Measurements from ENCODE around the gene PDE11A. TPM values are rescaled to one million over a fixed set of nuclear protein-coding genes. Genes with fewer than 3 reads are reported as not detected.

Gene PDE11A
- total and polyA plus RNA-seq, 2 experiments from 2014 or later, result 0.08 to 0.73 TPM

- no peaks in the 10 kb centered on the region for H3K36me3 Mint-ChIP-seq (ENCODE audit: low read depth)
- no peaks in the 10 kb centered on the region for H3K27me3 Mint-ChIP-seq (ENCODE audit: insufficient read depth, low read depth, poor library complexity)
- no peaks in the 10 kb centered on the region for H3K27me3 ChIP-seq (ENCODE audit: insufficient read depth)
- peak; percentile 79 for DNase-seq (ENCODE audit: low spot score)
- no peak overlapping the region for H2AFZ ChIP-seq
- no peak overlapping the region for H3K4me3 ChIP-seq
- no peak for TF ChIP-seq CREB1 (CRISPR knock-in tag; IDR thresholded peaks at IDR 0.05; ENCODE audit: low read depth)
- TF ChIP-seq CTCF (conservative IDR thresholded peaks at IDR 0.05; ENCODE audit: low read depth in 2 of 2), result peak; percentile 89 to 96
- H3K9me2 ChIP-seq (ENCODE audit: insufficient read depth), result no peaks in the 10 kb centered on the region
- no peak overlapping the region for H3K27ac ChIP-seq (ENCODE audit: low read depth)
- H3K4me1 Mint-ChIP-seq, result peaks cover 2% of the 10 kb centered on the region; the same call in 1 of the 3 replicates
- no peak overlapping the region for H3K4me2 ChIP-seq
- H3K9me3 Mint-ChIP-seq, result no peaks in the 10 kb centered on the region
- no peaks in the 10 kb centered on the region for H4K20me1 ChIP-seq (replicated peaks; ENCODE audit: insufficient read depth)
- H3K27ac Mint-ChIP-seq, result no peak overlapping the region
- H3K4me3 Mint-ChIP-seq, result no peak overlapping the region
- no peaks in the 10 kb centered on the region for H3K79me2 ChIP-seq (replicated peaks; ENCODE audit: insufficient read depth)
- H3K36me3 ChIP-seq (ENCODE audit: insufficient read depth), result no peaks in the 10 kb centered on the region
- H3K4me1 ChIP-seq (ENCODE audit: insufficient read depth), result no peaks in the 10 kb centered on the region
- H3F3A ChIP-seq (replicated peaks; ENCODE audit: low read depth), result no peaks in the 10 kb centered on the region
- peak; percentile 65 for ATAC-seq
These were observed 89.3 kb downstream of the PDE11A start for GRCh38 chr2:177983183-177983788.

GRCh38 chr2:177972782-177973181 lies 99.8 kb downstream of the PDE11A start:
- no peaks in the 10 kb centered on the region for H4K20me1 ChIP-seq (replicated peaks; ENCODE audit: insufficient read depth)
- H2AFZ ChIP-seq, result peak overlapping the region; percentile 91
- H3K79me2 ChIP-seq (replicated peaks; ENCODE audit: insufficient read depth), result no peaks in the 10 kb centered on the region
- H3F3A ChIP-seq (replicated peaks; ENCODE audit: low read depth), result no peaks in the 10 kb centered on the region
- H3K36me3 ChIP-seq (ENCODE audit: insufficient read depth), result no peaks in the 10 kb centered on the region; the same call in 1 of the 2 replicates
- H3K4me2 ChIP-seq, result peak overlapping the region; percentile 73
- 0 out of 2 replicates have a peak, but pooled peaks cover 7% of the 10 kb centered on the region for H3K4me1 ChIP-seq (ENCODE audit: insufficient read depth)
- H3K4me1 Mint-ChIP-seq, result no peaks in the 10 kb centered on the region
- H3K27me3 Mint-ChIP-seq (ENCODE audit: insufficient read depth, low read depth, poor library complexity), result no peaks in the 10 kb centered on the region
- no peaks in the 10 kb centered on the region for H3K9me3 Mint-ChIP-seq
- no peak overlapping the region for H3K27ac ChIP-seq (ENCODE audit: low read depth)
- H3K27ac Mint-ChIP-seq, result no peak overlapping the region
- ATAC-seq, result peak; percentile 74
- DNase-seq (ENCODE audit: low spot score), result peak; percentile 56
- H3K4me3 Mint-ChIP-seq, result no peak overlapping the region
- H3K36me3 Mint-ChIP-seq (ENCODE audit: low read depth), result no peaks in the 10 kb centered on the region
- no peaks in the 10 kb centered on the region for H3K27me3 ChIP-seq (ENCODE audit: insufficient read depth)
- peaks cover 20% of the 10 kb centered on the region for H3K9me2 ChIP-seq (ENCODE audit: insufficient read depth)
- H3K4me3 ChIP-seq, result peak overlapping the region; percentile 42
- no peak for TF ChIP-seq EZH2phosphoT487 (IDR thresholded peaks at IDR 0.05; ENCODE audit: unreplicated experiment)
- no peak for TF ChIP-seq ZNF331 (CRISPR knock-in tag; IDR thresholded peaks at IDR 0.05; ENCODE audit: low read depth)
- TF ChIP-seq STAT1 (IDR thresholded peaks at IDR 0.05; ENCODE audit: unreplicated experiment), result no peak
- no peak for TF ChIP-seq CTCF (conservative IDR thresholded peaks at IDR 0.05; ENCODE audit: low read depth in 2 of 2)
- TF ChIP-seq ETS1 (IDR thresholded peaks at IDR 0.05), result no peak
- TF ChIP-seq ZNF114 (CRISPR knock-in tag; IDR thresholded peaks at IDR 0.05), result no peak
- no peak for TF ChIP-seq POLR2AphosphoS5 (IDR thresholded peaks at IDR 0.05; ENCODE audit: low read depth)
- TF ChIP-seq CREB1 (CRISPR knock-in tag; IDR thresholded peaks at IDR 0.05; ENCODE audit: low read depth), result no peak
- TF ChIP-seq EZH2 (IDR thresholded peaks at IDR 0.05; ENCODE audit: low read depth, unreplicated experiment), result no peak
- TF ChIP-seq JUNB (IDR thresholded peaks at IDR 0.05; ENCODE audit: unreplicated experiment), result no peak
- TF ChIP-seq REST (IDR thresholded peaks at IDR 0.05; ENCODE audit: unreplicated experiment), result no peak
